Activated CD4-positive, alpha-beta T cell treated with anti-CD3 and anti-CD28 coated beads, Interleukin-2, amount 50 U/mL, for 16 hours (primary cell): ENCODE results near the gene ZNF267.
"Not testable (repeated sequence)": the region's sequence is repeated elsewhere in the genome, so short reads cannot be mapped to it uniquely, and the experiment has no call there.

Experiments used
- DNase-seq: peaks from one replicate; pipeline ENCODE4 v3.0.0-alpha.2; 2020

ZNF267 gene

DNA sequence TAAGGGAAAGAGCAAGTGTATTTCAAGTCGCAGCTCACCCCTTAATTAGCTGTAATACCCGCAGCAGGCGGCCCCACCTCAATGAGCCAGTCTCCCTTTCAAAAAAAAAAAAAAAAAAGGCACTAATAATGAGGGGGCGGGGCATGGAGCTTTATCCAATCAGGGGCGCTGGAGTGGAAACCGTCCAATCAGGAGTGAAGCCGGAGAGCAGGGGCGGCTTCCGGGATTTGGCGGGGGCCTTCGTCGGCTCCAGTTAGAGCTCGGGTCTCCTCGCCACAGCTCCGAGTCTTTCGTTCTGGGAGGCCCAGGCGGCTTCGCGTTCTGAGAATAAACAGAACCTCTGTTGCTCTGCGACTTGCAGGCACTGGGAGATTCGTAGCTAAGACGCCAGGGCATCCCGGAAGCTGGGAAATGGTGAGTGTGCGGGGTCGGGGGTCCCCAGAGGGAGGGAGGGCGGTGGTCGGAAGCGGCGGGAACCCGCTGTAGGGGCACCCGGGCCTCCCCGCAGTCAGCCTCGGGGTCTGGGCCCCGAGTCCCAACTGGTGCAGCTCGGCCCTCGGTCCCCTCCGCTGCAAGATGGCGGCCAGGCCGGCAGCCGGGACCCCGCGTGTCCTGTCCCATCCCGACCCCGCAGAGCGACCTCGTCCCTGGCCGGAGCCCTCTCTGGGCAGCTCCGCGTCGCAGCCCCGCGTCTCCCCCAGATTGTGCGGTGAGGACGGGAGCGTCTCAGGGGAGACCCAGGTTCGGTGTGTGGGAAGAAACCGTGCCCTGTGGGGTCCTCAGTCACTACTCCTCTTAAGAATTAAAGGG, at the start of gene ZNF267:
Gene ZNF267, plus strand, starts transcription at position 252 of the 810 bp plus-strand sequence. Its CDS starts 160 bp downstream, at position 412.
- peak; percentile 96 for DNase-seq

DNA sequence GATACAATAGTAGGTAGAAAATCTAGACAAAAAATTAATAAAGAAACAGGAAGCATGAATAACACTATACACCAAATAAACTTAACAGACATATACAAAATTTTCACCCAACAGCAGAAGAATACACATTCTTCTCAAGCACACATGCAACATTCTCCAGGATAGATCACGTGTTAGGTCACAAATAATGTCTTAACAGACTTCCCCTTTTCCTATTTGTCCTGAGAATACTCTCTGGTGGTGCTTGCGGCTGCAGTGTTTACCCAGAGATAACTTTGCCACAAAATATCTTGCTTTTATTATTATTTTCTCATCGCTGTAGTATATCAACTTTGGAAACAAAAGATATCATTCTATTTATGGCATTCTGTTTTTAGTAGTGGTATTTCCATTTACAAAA, 40.6 kb upstream of the ZNF267 start:
- DNase-seq = no peak

DNA sequence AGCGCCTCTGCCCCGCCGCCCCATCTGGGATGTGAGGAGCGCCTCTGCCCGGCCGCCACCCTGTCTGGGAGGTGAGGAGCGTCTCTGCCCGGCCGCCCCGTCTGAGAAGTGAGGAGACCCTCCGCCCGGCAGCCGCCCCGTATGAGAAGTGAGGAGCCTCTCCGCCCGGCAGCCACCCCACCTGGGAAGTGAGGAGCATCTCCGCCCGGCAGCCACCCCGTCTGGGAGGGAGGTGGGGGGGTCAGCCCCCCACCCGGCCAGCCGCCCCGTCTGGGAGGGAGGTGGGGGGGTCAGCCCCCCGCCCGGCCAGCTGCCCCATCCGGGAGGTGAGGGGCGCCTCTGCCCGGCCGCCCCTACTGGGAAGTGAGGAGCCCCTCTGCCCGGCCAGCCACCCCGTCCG, 37.2 kb upstream of the ZNF267 start:
- DNase-seq = not testable (repeated sequence)

DNA sequence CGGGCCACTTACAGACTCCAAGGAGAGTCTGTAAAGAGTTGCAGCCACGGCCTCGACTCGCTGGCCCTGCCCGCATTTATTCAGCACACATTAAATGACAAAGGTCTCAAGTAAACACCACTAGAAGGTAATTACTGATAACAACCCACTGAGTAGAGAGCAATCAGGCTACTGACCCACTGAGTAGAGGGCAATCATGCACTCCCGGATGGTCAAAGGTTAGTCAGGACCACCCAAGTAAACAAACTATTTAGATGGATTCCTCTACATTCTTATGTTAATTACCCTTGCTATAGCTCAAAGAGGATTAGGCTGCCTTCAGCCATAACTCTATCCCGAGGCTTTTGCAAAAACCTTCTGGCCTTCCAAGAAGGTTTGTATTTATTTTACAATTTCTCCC, 30.7 kb upstream of the ZNF267 start:
- no peak for DNase-seq

DNA sequence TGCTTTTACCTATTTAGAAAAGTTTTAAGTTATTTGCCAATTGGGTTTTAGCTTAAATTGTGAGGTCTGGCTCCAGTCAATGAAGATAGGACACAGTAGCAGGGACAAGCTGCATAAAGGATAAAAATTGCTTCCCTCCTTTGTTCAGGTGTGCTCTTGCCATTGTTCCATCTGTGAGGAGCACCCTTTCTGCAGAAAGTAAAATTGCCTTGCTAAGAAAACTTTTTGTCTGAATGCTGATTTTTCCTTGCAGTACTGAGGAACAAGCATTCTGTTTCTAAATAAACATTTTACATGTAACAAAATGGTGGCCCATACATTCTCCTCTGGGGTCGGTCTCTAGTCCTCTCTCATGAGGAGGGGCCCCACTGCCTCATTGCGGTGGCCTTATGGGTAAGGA, 25.0 kb upstream of the ZNF267 start:
- not testable (repeated sequence) for DNase-seq

DNA sequence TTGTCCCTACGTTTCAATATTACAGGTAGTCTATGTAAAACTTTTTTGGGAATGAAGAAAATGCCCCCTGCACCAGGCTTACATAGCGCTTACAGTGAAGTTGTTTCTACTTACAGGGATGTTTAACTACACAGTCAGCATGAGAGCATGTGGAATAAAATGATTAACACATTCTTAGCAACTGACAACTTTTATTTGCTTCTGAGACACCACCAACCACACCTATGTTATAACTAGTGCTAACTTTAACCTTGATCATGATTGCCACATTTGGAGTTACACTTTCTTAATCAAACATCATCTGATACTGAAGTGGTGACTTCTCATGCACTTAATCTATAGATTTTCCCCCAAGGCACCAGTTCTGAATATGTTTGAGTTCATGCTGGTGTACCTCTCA, 20.3 kb upstream of the ZNF267 start:
- DNase-seq = no peak

DNA sequence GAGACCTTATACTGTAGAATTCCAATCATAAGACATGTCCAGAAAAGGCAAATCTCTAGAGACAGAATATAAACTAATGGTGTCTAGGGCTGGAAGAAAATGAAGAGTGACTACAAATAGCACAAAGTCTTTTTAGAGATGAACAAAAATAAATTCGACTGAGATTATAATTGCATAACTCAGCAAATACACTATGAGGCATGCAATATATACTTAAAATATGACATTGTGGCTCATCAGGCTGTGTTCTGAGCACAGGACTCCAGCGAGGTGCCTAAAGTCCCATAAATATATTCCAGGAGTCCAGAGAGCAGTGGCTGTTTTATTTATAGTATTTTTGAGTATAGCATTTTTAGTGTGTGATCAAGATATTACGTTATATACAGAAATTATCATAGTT, 13.1 kb upstream of the ZNF267 start:
- no peak for DNase-seq

DNA sequence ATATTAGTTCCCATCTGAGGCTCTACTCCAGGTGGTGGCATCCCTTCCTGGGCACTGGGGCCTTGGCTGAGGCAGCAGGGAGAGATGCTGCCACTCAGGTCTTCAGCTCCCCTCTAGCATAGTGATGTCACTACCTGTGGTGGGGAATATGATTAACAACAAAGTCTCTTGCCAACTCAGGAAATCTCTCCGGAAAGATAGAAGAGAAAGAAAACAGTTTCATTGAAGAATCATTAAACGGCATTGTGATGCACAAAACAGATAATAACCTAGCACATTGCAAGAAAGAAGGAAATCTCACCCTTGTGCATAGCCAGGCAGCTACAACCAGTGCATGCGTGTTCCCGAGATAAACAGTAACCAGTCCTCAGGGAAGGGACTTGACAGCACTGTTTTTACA, 12.2 kb upstream of the ZNF267 start:
- no peak for DNase-seq

DNA sequence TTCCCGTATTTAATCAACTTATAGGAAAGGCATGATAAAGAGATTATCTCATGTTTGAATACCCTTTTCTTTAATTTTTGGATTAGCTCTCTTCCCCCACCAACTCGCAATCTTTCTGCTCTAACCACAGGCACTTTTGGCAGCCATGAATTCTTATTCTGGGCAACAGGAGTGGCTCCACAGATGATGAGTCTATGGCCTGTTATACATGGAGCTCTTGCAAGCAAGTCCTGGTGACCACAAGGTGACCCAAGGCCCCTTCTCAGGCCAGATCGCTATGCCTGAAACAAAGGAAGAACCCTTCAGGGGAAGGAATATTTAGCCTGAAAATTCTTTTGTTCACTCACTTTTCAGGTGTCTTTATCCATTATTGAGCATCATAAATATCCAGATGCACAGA, 10.8 kb upstream of the ZNF267 start:
- no peak for DNase-seq

DNA sequence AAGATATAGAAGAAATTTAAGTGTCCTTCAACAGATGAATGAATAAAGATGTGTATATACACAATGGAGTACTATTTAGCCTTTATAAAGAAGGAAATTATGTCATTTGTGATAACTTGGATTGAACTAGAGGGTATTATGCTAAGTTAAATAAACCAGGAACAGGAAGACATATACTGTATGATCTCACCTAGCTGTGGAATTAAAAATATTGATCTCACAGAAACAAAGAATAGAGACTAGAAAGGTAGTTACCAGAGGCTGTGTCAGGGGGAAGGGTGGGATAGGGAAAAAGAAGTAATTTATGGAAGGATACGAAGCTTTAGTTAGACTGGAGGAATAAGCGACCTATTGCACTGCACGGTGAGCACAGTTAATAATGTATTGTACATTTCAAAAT, 5.4 kb upstream of the ZNF267 start:
- no peak for DNase-seq

DNA sequence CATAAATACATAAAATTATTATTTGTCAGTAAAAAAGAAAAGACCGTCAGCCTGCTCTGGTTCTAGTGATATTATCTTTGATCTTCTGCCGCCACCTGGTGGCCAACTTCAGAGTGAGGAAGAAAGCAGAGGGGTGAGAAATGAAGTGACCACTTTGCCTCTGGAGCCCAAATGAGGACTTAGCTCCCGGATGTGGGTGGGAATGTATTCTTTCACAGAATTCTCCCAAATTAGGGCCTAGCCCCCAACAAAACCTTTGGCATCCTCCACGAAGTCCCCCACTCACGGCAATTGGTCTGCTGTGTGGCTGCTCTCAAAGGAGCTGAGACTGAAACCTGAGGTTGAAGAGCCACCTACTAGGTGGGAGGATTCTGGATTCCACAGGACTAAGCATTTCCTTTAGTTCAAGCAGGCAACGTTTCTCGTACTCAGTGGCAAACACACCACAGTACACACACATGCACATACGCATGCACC, 4.9 kb upstream of the ZNF267 start:
- peak; percentile 83 for DNase-seq

DNA sequence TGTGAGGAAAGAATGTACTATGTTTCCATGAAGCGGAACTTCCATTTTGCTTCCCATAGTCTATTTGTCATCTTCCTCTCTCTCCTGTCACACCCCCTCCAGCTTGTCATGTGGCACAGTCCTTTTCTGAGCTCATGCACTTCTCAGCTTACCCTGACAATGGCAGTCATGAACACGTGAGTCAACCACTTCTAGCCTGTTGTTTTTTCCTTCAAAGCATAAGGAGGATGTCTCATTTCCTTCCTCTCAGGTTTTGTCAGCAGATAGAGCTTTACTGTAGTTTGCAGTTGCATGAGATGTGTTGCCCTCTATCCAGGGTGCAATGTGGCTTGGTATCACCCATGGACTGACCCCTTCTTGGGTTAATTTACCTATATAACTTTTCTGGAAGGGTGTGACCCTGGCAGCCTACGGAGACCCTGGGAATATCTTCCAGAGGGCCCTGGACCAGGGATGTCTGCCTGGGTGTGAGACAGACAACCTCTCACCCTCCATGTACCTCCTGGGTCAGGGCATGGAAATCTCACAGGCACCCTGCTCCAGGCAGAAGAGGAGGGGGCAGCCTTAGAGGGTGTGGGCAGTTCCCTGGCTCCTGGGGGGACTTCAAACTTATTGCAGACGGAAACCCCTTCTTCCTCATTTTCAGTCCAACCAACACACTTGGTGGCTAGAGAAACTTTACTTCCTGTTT, 4.0 kb upstream of the ZNF267 start:
- DNase-seq = peak; percentile 93

DNA sequence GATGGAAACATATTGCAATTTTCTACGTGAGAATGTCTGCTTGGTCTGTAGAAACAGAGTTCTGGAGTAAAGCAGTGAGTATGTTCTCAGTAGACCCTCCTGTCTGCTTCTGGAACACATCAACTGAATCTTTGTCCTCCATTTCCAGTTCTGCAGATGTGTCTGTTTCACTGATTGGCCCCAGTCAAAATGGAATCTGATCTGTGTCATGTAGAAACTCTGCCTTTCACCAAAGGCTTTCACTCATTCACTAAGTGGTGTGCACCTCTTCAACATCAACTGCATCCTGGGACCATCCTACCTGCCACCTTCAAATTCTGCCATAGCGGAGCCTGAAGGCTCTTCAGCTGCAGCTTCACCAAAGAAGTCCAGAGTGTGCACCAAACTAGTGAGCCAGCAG, 2.8 kb upstream of the ZNF267 start:
- DNase-seq = peak; percentile 59

DNA sequence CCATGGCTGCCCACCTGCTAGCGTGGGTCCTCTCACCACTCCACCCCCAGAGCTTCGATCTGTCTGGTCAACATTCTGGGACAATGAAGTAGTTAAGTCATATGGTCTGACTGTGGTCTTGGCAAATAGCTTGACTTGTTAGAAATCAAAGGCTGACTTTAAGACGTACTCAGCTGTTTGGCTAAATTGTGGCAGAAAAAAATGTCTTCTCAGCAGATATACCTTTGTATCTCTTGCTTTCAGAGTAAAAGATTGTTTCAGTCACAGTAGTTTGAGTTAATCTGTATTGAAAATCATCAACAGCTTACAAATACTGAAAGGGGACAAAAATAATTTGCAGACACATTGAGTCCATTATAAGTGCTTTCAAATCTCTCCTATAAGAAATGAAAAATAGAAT, 2.1 kb upstream of the ZNF267 start:
- DNase-seq = no peak

DNA sequence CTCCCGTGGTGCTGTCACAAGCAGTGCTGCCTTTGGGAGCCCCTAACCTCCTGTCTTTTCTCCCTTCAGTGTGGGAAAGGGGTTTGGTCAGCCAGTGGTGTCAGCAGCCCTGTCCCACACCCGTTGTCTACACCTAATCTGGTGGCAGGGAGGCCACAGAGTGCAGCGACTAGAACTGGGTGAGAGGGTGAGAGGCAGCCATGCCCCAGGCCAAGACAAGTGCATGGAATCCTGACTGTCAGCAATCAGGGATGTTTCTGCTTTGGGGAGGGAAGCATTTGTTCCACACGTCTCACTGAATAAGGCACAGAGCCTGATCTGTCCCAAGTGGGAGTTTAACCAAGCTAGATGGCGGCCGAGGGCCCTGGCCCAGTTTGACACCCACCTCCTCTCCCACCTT, 1.4 kb upstream of the ZNF267 start:
- DNase-seq = no peak

DNA sequence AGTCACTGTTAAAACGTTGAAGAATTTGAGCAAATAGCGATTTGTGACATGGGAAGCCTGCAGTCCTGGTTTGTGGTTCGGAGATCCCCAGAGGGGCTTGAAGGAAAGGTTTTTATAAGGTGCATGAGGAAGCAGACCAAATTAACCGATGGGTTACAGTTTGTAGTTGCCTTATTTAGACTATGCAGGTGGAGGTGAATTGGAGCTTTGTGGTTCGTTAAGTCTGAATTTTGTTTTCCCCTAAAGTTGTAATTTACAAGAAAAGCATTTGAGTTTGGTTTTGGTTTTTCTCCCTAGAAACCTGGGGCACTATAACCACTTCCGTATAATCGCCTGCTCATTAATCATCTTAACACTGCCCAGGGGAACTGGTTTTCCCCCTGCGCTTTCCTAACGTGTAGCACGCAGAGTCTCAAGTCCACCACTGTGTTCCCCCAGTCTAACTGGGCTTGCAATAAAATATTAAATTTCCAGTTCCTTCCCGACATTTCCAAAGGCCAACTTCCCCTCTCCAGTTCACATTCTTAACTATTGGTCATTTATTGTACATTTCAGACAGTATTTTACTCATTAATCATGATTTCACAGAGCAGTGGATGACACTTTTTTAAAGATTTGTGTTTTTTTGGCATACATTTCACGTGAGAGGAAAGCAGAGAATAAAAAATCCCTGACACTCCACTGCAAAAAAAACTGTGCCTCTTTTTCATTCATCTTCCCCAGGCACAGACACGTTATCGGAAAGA, 932 bp downstream of the ZNF267 start:
- DNase-seq = peak; percentile 75

DNA sequence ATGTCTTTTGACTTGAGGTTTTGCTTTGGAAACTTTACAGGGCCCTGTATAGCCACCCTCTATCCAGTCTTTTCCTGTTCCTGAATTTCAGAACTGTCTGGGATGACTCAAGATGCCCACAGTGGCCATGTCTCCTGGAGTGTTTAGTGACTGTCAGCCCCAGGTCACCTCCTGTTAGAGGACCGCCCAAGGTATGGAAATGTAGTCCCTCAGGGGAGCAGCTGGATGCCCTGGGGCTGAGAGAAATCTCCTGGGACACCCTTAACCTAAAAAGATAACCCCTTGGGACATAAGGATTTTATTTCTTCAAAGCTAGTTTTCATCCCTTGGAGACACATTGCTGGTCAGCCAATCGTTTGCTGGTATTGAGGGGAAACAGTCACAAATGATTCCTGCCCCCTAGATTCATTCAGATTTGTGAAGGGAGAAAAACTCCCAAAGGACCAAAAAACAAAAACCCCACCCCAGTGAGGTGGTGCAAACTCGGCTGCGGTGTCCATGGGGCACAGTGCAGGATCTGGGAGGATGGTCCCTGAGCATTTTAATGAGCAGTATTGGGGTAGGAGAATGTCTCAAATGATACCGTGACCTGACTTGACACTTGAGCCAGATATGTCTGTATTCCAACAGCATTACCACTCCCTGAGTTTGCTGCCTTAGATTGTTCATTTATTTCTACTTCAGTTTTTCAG, 1.7 kb downstream of the ZNF267 start:
- DNase-seq = no peak

DNA sequence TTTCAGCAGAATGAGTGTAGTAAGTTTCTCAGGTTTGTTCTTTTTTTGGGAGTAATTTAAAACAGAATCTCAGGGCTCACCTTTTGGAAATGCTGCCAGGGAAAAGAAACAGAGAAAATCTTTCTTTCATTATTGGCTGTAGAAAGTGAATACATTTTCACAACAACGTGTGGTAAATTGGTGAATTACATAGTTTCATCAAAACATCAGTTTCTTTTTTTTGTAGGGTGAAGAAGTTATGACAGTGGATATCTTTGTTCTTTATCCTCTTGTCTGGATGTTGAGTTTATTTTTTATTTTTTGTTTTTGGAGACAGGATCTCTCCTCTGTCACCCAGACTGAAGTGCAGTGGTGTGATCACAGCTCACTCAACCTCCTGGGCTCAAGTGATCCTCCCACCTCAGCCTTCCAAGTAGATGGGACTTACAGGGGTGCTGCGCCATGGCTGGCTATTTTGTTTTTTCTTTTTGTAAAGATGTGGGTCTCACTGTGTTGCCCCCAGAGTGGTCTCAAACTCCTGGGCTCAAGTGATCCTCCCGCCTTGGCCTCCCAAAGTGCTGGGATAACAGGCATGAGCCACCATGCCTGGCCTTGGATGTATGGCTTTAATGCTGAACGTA, 2.4 kb downstream of the ZNF267 start:
- DNase-seq = no peak

DNA sequence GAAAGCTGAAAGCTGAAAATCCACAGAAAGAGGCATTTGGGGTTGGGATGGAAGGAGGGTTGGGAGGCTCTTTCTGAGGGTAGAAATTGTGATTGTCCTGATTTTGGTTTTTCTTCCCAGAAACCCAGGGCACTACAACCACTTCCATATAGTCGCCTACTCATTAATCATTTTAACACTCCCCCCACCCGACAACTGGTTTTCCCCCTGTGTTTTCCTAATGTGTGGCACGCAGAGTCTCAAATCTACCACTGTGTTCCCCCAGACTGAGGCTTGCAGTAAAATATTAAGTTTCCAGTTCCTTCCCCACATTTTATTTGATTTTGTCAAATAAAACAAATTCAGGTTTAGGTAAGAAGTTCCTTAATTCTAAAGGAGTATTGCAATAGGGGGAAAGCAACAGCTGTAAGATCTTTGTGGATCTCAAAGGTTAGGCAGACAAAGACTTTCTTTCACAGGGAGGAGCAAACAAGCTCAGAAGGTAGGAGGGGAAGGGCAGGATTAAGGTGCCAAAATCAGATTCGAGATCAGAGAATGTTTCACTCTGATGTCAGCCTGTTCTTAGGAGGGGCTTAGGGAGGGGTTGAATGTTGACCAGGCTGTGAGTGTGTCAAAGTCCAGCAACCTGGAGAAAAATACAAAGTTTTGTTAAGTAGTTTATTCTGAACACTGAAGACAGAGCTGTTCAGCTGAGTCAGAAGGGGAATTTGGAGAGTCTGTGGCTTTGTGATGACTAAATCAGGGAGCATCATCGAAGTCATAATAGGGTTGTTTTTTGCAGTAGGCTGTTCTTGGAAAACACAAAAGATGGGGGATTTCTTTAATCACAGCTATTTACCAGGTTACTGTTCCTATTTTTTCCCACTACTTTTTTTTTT, 3.6 kb downstream of the ZNF267 start:
- peak; percentile 94 for DNase-seq

DNA sequence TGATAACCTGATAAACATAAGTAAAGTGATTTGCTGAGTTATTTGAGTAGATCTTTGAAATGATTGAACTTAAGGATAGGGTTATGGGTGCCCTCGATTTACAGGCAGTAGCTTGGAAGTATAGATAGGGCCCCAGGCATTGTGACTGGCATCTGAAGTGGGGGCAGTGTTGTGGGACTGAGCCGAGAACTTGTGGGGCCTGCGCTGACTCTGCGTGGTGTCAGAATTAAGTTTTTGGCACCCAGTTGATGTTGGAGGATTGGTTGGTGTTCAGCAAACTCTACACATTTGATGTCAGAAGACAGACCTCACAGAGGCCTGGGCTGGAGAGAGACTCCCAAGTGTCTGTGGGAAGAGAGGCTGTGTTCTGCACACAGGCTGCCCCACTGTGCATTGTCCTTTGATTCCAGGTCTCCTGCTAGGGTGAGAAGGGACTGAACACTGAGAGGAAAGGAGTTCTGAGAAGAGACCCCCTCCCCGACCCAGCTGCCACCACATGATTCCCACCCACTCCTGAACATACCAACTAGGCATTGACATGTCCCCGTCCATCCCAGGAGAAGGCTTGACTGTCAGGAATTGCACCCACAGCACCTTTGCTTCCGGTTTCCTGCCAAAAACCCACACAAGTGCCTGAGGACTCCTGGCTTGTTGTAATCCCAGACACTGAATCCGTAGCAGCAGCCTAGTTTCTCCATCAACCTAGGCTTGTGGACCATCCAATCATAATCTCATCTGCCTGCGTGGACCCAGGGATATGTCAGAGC, 4.5 kb downstream of the ZNF267 start:
- no peak for DNase-seq

DNA sequence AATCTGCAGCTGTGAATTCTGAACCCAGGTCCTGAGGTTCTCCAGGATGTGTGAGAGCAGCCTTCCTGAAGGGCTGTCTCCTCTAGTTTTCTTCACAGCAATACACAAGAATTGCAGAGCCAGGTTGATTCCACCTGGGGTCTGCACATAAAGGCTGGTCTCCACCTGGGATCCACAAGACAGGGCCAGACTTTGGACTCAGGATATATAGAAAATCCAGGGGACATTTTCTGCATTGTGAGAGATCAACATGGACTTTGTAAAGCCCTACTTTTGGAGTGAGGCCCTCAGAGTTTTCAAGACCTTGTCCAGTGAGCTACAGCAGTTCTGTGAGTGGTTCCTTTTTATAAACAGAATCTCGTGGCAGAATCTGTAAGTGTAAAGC, 6.3 kb downstream of the ZNF267 start:
- DNase-seq = no peak
